ENCODE results near the gene NELFA.

Gene NELFA

GRCh38 chr4:1961563-1961962 is 47.2 kb downstream of the NELFA start:
- Histone ChIP-seq H3K9ac (ENCODE audit: low read length) (no peak overlapping the region), H3K4me2 (ENCODE audit: low read length) (no peak overlapping the region), H4K20me1 (ENCODE audit: insufficient read depth, low read length) (0 out of 2 replicates have a peak, but pooled peaks cover 2% of the 10 kb centered on the region), H3K36me3 (replicated peaks; ENCODE audit: low read depth, low read length) (peaks cover 83% of the 10 kb centered on the region), H3K79me2 (ENCODE audit: low read length) (peaks cover 8% of the 10 kb centered on the region), H3K9me3 (ENCODE audit: insufficient read depth, low read length) (no peaks in the 10 kb centered on the region), H3K4me3 (ENCODE audit: low read length) (no peak overlapping the region), H3K4me1 (ENCODE audit: low read length) (no peaks in the 10 kb centered on the region), H3K27me3 (ENCODE audit: low read depth, low read length) (no peaks in the 10 kb centered on the region), H2AFZ (ENCODE audit: low read depth, low read length) (no peak overlapping the region), H3K27ac (ENCODE audit: low read length) (no peak overlapping the region)
- TF ChIP-seq EZH2phosphoT487 (IDR thresholded peaks at IDR 0.05; ENCODE audit: low read depth) (no peak), CTCF (IDR thresholded peaks at IDR 0.05; ENCODE audit: low read depth, low read length) (no peak)

GRCh38 chr4:1961038-1961437 is 47.7 kb downstream of the NELFA start:
- Histone ChIP-seq H3K79me2 (ENCODE audit: low read length) (peaks cover 7% of the 10 kb centered on the region), H3K36me3 (replicated peaks; ENCODE audit: low read depth, low read length) (peaks cover 87% of the 10 kb centered on the region)

GRCh38 chr4:1960170-1960825 is 48.5 kb downstream of the NELFA start:
- peaks cover 88% of the 10 kb centered on the region for H3K36me3 ChIP-seq (replicated peaks; ENCODE audit: low read depth, low read length)
- no peaks in the 10 kb centered on the region for H3K9me3 ChIP-seq (ENCODE audit: insufficient read depth, low read length)
- no peak overlapping the region for H3K4me2 ChIP-seq (ENCODE audit: low read length)
- 0 out of 2 replicates have a peak, but pooled peaks cover 2% of the 10 kb centered on the region for H4K20me1 ChIP-seq (ENCODE audit: insufficient read depth, low read length)
- no peaks in the 10 kb centered on the region for H3K27me3 ChIP-seq (ENCODE audit: low read depth, low read length)
- TF ChIP-seq EZH2phosphoT487 (IDR thresholded peaks at IDR 0.05; ENCODE audit: low read depth) (no peak), CTCF (IDR thresholded peaks at IDR 0.05; ENCODE audit: low read depth, low read length) (no peak)
- H2AFZ ChIP-seq (ENCODE audit: low read depth, low read length) = no peak overlapping the region
- peaks cover 5% of the 10 kb centered on the region for H3K79me2 ChIP-seq (ENCODE audit: low read length)
- H3K4me1 ChIP-seq (ENCODE audit: low read length) = no peaks in the 10 kb centered on the region
- no peak overlapping the region for H3K9ac ChIP-seq (ENCODE audit: low read length)
- no peak overlapping the region for H3K27ac ChIP-seq (ENCODE audit: low read length)
- no peak overlapping the region for H3K4me3 ChIP-seq (ENCODE audit: low read length)

More at GRCh38 chr4:1961038-1961437, 47.7 kb downstream of the NELFA start:
- Histone ChIP-seq H3K27ac (ENCODE audit: low read length) (no peak overlapping the region), H4K20me1 (ENCODE audit: insufficient read depth, low read length) (0 out of 2 replicates have a peak, but pooled peaks cover 2% of the 10 kb centered on the region), H3K4me2 (ENCODE audit: low read length) (no peak overlapping the region), H3K4me1 (ENCODE audit: low read length) (no peaks in the 10 kb centered on the region), H3K4me3 (ENCODE audit: low read length) (no peak overlapping the region), H3K9ac (ENCODE audit: low read length) (no peak overlapping the region), H3K27me3 (ENCODE audit: low read depth, low read length) (no peaks in the 10 kb centered on the region), H2AFZ (ENCODE audit: low read depth, low read length) (no peak overlapping the region), H3K9me3 (ENCODE audit: insufficient read depth, low read length) (no peaks in the 10 kb centered on the region)
- TF ChIP-seq EZH2phosphoT487 (IDR thresholded peaks at IDR 0.05; ENCODE audit: low read depth) = no peak
- no peak for TF ChIP-seq CTCF (IDR thresholded peaks at IDR 0.05; ENCODE audit: low read depth, low read length)

GRCh38 chr4:1959104-1959384 is 49.7 kb downstream of the NELFA start:
- no peak overlapping the region for H3K4me2 ChIP-seq (ENCODE audit: low read length)
- no peaks in the 10 kb centered on the region for H3K9me3 ChIP-seq (ENCODE audit: insufficient read depth, low read length)
- peaks cover 83% of the 10 kb centered on the region for H3K36me3 ChIP-seq (replicated peaks; ENCODE audit: low read depth, low read length)

More at GRCh38 chr4:1959104-1959384, 49.7 kb downstream of the NELFA start:
- Histone ChIP-seq H3K27me3 (ENCODE audit: low read depth, low read length) (no peaks in the 10 kb centered on the region), H2AFZ (ENCODE audit: low read depth, low read length) (no peak overlapping the region), H3K9ac (ENCODE audit: low read length) (no peak overlapping the region), H3K79me2 (ENCODE audit: low read length) (peaks cover 2% of the 10 kb centered on the region; the same call in 1 of the 2 replicates), H4K20me1 (ENCODE audit: insufficient read depth, low read length) (0 out of 2 replicates have a peak, but pooled peaks cover 2% of the 10 kb centered on the region), H3K27ac (ENCODE audit: low read length) (no peak overlapping the region), H3K4me3 (ENCODE audit: low read length) (no peak overlapping the region), H3K4me1 (ENCODE audit: low read length) (no peaks in the 10 kb centered on the region)
- TF ChIP-seq EZH2phosphoT487 (IDR thresholded peaks at IDR 0.05; ENCODE audit: low read depth) (no peak), CTCF (IDR thresholded peaks at IDR 0.05; ENCODE audit: low read depth, low read length) (no peak)

All from OCI-LY3 (cell line).